Gastroesophageal sphincter (tissue), 4 donors: ENCODE measurements around the gene MPDU1. TPM values are rescaled to one million over a fixed set of nuclear protein-coding genes. Genes with fewer than 3 reads are reported as not detected.
A peak's percentile ranks its signal among the peaks of the same experiment; 100 is the strongest.
"Not testable (repeated sequence)": the region's sequence is repeated elsewhere in the genome, so short reads cannot be mapped to it uniquely, and the experiment has no call there.

ENCODE experiments used
- ATAC-seq: fragments of 150-250 bp; one replicate; pipeline ENCODE4 v1.9.1; 2016; ENCODE audit warnings: mild to moderate bottlenecking, moderate library complexity
- H3K27ac ChIP-seq, 4 donors: fragments of 200-600 bp; sonication (generic) in 3 of 4; 1 replicate in 3 of 4; 2 replicates in 1 of 4; pipeline ENCODE4 v1.5.1; 2016 to 2019
- H3K27me3 ChIP-seq: fragments of 200-600 bp; sonication (generic); one replicate; pipeline ENCODE4 v1.5.1; 2019
- H3K36me3 ChIP-seq, 2 donors: fragments of 200-600 bp; sonication (generic); one replicate each; pipeline ENCODE4 v1.5.1; 2019; ENCODE audit warnings: control low read depth in 1 of 2
- H3K4me1 ChIP-seq, 3 donors: fragments of 200-600 bp; sonication (generic); 1 replicate in 2 of 3; 2 replicates in 1 of 3; pipeline ENCODE4 v1.5.1; 2016 to 2019; ENCODE audit warnings: control low read depth in 2 of 3
- H3K4me3 ChIP-seq, 2 donors: fragments of 200-600 bp; sonication (generic); one replicate each; pipeline ENCODE4 v1.5.1; 2019; ENCODE audit warnings: mild to moderate bottlenecking in 1 of 2, moderate library complexity in 1 of 2
- H3K9me3 ChIP-seq, 3 donors: fragments of 200-600 bp; sonication (generic); one replicate each; pipeline ENCODE4 v1.5.1; 2017 to 2019; ENCODE audit warnings: control low read depth in 2 of 3
- CTCF ChIP-seq, 4 experiments: fragments of 200-600 bp in 2 of 4; fragments of 450-650 bp in 2 of 4; sonication (generic) in 1 of 4; IDR thresholded peaks; one replicate each; pipeline ENCODE4 v1.5.1; 2017 to 2019; ENCODE audit warnings: antibody characterized with exemption in 4 of 4, mild to moderate bottlenecking in 2 of 4, moderate library complexity in 2 of 4
- EP300 ChIP-seq: sonication (generic); formaldehyde crosslinking; IDR thresholded peaks from one replicate; pipeline ENCODE4 v1.6.1; 2017; ENCODE audit warnings: antibody characterized with exemption, mild to moderate bottlenecking
- POLR2A ChIP-seq, 2 donors: fragments of 450-650 bp; IDR thresholded peaks; one replicate each; pipeline ENCODE4 v1.6.1; 2017; ENCODE audit warnings: antibody characterized with exemption in 2 of 2, mild to moderate bottlenecking in 2 of 2, moderate library complexity in 1 of 2
- POLR2AphosphoS5 ChIP-seq: sonication (generic); formaldehyde crosslinking; IDR thresholded peaks from one replicate; pipeline ENCODE4 v1.6.1; 2017; ENCODE audit warnings: antibody characterized with exemption
- WGBS, 2 donors: methylation state at CpG; one replicate each; pipeline ENCODE4 v1.1.5; 2018; ENCODE audit warnings: low coverage in 1 of 2; 5-methylcytosine and 5-hydroxymethylcytosine counted together
- total RNA-seq, 4 donors: library from RNA; depleted of rRNA; stranded (reverse); fragments of >200 nt; gene quantifications; one replicate each; pipeline ENCODE4 v1.1.0, GENCODE V29; 2016

Gene MPDU1
- total RNA-seq, 4 donors from 2014 or later, result 38.1 to 66.5 (median 51.2) TPM

GRCh38 chr17:7614425-7615264 is 31.0 kb downstream of the MPDU1 start, which contains the start of gene FXR2:
FXR2 (minus strand) TSS chr17:7614897; CDS start chr17:7614532, 365 bp downstream.
- Histone ChIP-seq H3K27me3 (no peaks in the 10 kb centered on the region), H3K36me3 (peaks cover 0 to 3% of the 10 kb centered on the region in 2 donors), H3K4me1 (peaks cover 0 to 48% (median 17%) of the 10 kb centered on the region in 3 donors), H3K9me3 (no peaks in the 10 kb centered on the region), H3K4me3 (peak within 1 kb of the TSS; percentile 47 to 88), H3K27ac (peak within 1 kb of the TSS; percentile 86 to 98 (median 95))
- 0% methylated on average over 5 to 23 of the region's 93 CpGs for WGBS, 2 donors
- TF ChIP-seq POLR2A (IDR thresholded peaks at IDR 0.05) (peak; percentile 85 to 86), EP300 (no peak), CTCF (IDR thresholded peaks at IDR 0.05) (peak in 3 of 4 experiments; percentile 64 to 68 (median 67)), POLR2AphosphoS5 (peak; percentile 67)
- peak; percentile 97 for ATAC-seq

- Histone ChIP-seq H3K36me3 (peaks cover 0 to 3% of the 10 kb centered on the region in 2 donors), H3K27me3 (no peaks in the 10 kb centered on the region), H3K4me3 (peak overlapping the region; percentile 28 to 88), H3K27ac (peak overlapping the region; percentile 86 to 98 (median 92)), H3K4me1 (peaks cover 0 to 43% (median 17%) of the 10 kb centered on the region in 3 donors), H3K9me3 (no peaks in the 10 kb centered on the region)
- ATAC-seq, result no peak
- 1 to 3% methylated on average over 7 to 17 of the region's 28 CpGs for WGBS, 2 donors
- TF ChIP-seq POLR2AphosphoS5 (peak; percentile 23), POLR2A (IDR thresholded peaks at IDR 0.05) (no peak)
Measured at GRCh38 chr17:7615265-7615747, 31.7 kb downstream of the MPDU1 start.

GRCh38 chr17:7618608-7619007 is 35.0 kb downstream of the MPDU1 start:
- no peak overlapping the region for H3K4me3 ChIP-seq
- no peaks in the 10 kb centered on the region for H3K36me3 ChIP-seq
- no peaks in the 10 kb centered on the region for H3K27me3 ChIP-seq
- ATAC-seq, result no peak
- TF ChIP-seq EP300, result no peak
- TF ChIP-seq CTCF (IDR thresholded peaks at IDR 0.05), result no peak
- TF ChIP-seq POLR2AphosphoS5, result no peak
- TF ChIP-seq POLR2A (IDR thresholded peaks at IDR 0.05), result no peak
- H3K4me1 ChIP-seq, result peaks cover 0 to 10% (median 2%) of the 10 kb centered on the region in 3 donors
- 87 to 90% methylated on average over 2 to 4 of the region's 5 CpGs for WGBS, 2 donors
- H3K27ac ChIP-seq, result no peak overlapping the region
- no peaks in the 10 kb centered on the region for H3K9me3 ChIP-seq

GRCh38 chr17:7620835-7621234 is 37.2 kb downstream of the MPDU1 start:
- no peaks in the 10 kb centered on the region for H3K4me1 ChIP-seq
- no peak for ATAC-seq
- H3K4me3 ChIP-seq, result no peak overlapping the region
- no peak overlapping the region for H3K27ac ChIP-seq
- TF ChIP-seq CTCF (IDR thresholded peaks at IDR 0.05) (no peak), EP300 (no peak), POLR2A (IDR thresholded peaks at IDR 0.05) (no peak), POLR2AphosphoS5 (no peak)
- peaks cover 0 to 7% of the 10 kb centered on the region in 2 donors for H3K36me3 ChIP-seq
- H3K27me3 ChIP-seq, result no peaks in the 10 kb centered on the region
- no peaks in the 10 kb centered on the region for H3K9me3 ChIP-seq
- 89% methylated on average over 7 of the region's 8 CpGs; no CpG with 5 or more reads in 1 of the 2 donors for WGBS, 2 donors

GRCh38 chr17:7623661-7624060 is 40.0 kb downstream of the MPDU1 start:
- Histone ChIP-seq H3K9me3 (no peaks in the 10 kb centered on the region), H3K27ac (no peak overlapping the region), H3K36me3 (peaks cover 0 to 13% of the 10 kb centered on the region in 2 donors), H3K27me3 (no peaks in the 10 kb centered on the region), H3K4me1 (peaks cover 0 to 18% (median 7%) of the 10 kb centered on the region in 3 donors), H3K4me3 (no peak overlapping the region)
- 67 to 78% methylated on average over 3 to 5 of the region's 5 CpGs for WGBS, 2 donors
- TF ChIP-seq POLR2AphosphoS5, result no peak
- no peak for TF ChIP-seq CTCF (IDR thresholded peaks at IDR 0.05)
- TF ChIP-seq POLR2A (IDR thresholded peaks at IDR 0.05), result no peak
- no peak for TF ChIP-seq EP300
- ATAC-seq, result no peak

- 96% methylated on average over 3 of the region's 16 CpGs; no CpG with 5 or more reads in 1 of the 2 donors for WGBS, 2 donors
- H3K27ac ChIP-seq, result peak overlapping the region in 1 of 4 donors; percentile 93
Measured at GRCh38 chr17:7625749-7626148, 42.1 kb downstream of the MPDU1 start.

More at GRCh38 chr17:7625749-7626148, 42.1 kb downstream of the MPDU1 start:
- not testable (repeated sequence) for H3K4me3 ChIP-seq, H3K9me3 ChIP-seq, ATAC-seq, H3K27me3 ChIP-seq
- Histone ChIP-seq H3K4me1 (peaks cover 0 to 18% (median 7%) of the 10 kb centered on the region in 3 donors), H3K36me3 (peaks cover 0 to 13% of the 10 kb centered on the region in 2 donors)
